Endothelial cell of umbilical vein (primary cell): ENCODE results near the gene GMPPB. TPM values are rescaled to one million over a fixed set of nuclear protein-coding genes. Genes with fewer than 3 reads are reported as not detected.

Experiments
- BruUV-seq: library from RNA; stranded (reverse); fragments of 400-500 nt; replicated peaks from 2 replicates; lab custom pipeline; 2021; lab: Mats Ljungman, UMichigan
- CTCF ChIA-PET: fragments of 300-600, 350-600 bp; sonication (Branson Sonifier 250); formaldehyde crosslinking; loops from one replicate; lab custom pipeline; 2021; ENCODE audit warnings: antibody characterized with exemption, inconsistent platforms; lab: Charles Lee
- POLR2A ChIA-PET: fragments of 300-600, 350-600 bp; sonication (Branson Sonifier 250); formaldehyde crosslinking; loops from one replicate; lab custom pipeline; 2021; ENCODE audit warnings: antibody characterized with exemption, inconsistent platforms; lab: Charles Lee
- DNase-seq: peaks from one replicate; pipeline ENCODE4 v3.0.0-alpha.2; 2011; ENCODE audit warnings: low read depth, low spot score
- FAIRE-seq: peaks from 2 replicates; lab custom pipeline; 2011; peaks lifted over from hg19 to GRCh38; lab: Jason Lieb, UNC
- H2AFZ ChIP-seq: 2 replicates; pipeline ENCODE4 v1.6.0; 2012; ENCODE audit warnings: low read depth, low read length, control low read depth, inconsistent platforms
- H3K27ac ChIP-seq: 2 replicates; pipeline ENCODE4 v1.5.1; 2011; ENCODE audit warnings: low read depth, mild to moderate bottlenecking, control low read depth, low read length, moderate library complexity; ENCODE audit not compliant: insufficient read depth
- H3K27me3 ChIP-seq, 2 experiments: 2 replicates each; pipeline versions ENCODE4 v1.6.0 to v1.6.1; 2011; ENCODE audit warnings: low read length in 2 of 2, mixed read lengths in 1 of 2; ENCODE audit not compliant: control insufficient read depth in 2 of 2, insufficient read depth in 2 of 2
- H3K36me3 ChIP-seq, 2 experiments: 2 replicates in 1 of 2; 3 replicates in 1 of 2; pipeline ENCODE4 v1.5.1; 2011; ENCODE audit warnings: low read length in 2 of 2, mild to moderate bottlenecking in 1 of 2, moderate library complexity in 1 of 2; ENCODE audit not compliant: control insufficient read depth in 2 of 2, insufficient read depth in 2 of 2; ENCODE audit errors: extremely low read depth in 1 of 2
- H3K4me1 ChIP-seq: 3 replicates; pipeline ENCODE4 v1.5.1; 2011; ENCODE audit warnings: mild to moderate bottlenecking, low read length; ENCODE audit not compliant: control insufficient read depth, insufficient read depth; ENCODE audit errors: extremely low read depth
- H3K4me2 ChIP-seq: 2 replicates; pipeline ENCODE4 v1.6.1; 2011; ENCODE audit warnings: low read length, control low read depth, mixed read lengths; ENCODE audit not compliant: insufficient read depth
- H3K4me3 ChIP-seq, 3 experiments: fragments of 200-600 bp in 1 of 3; sonication (generic), shearing (Covaris generic) in 1 of 3; replicated peaks in 1 of 3; 2 replicates each; pipeline ENCODE4 v1.5.1; 2011 to 2016; ENCODE audit warnings: control low read depth in 3 of 3, low read length in 3 of 3, mild to moderate bottlenecking in 2 of 3, inconsistent platforms in 1 of 3, low read depth in 1 of 3, moderate library complexity in 1 of 3; ENCODE audit not compliant: insufficient read depth in 1 of 3
- H3K79me2 ChIP-seq: 2 replicates; pipeline ENCODE4 v1.6.0; 2012; ENCODE audit warnings: low read length, inconsistent platforms; ENCODE audit not compliant: control insufficient read depth, insufficient read depth
- H3K9ac ChIP-seq: replicated peaks from 2 replicates; pipeline ENCODE3; 2011; ENCODE audit warnings: low read length, control low read depth; ENCODE audit not compliant: insufficient read depth; ENCODE audit errors: extremely low read depth
- H3K9me1 ChIP-seq: replicated peaks from 3 replicates; pipeline ENCODE4 v1.6.0; 2011; ENCODE audit warnings: mild to moderate bottlenecking, low read length; ENCODE audit not compliant: control insufficient read depth, insufficient read depth; ENCODE audit errors: extremely low read depth
- H3K9me3 ChIP-seq: replicated peaks from 2 replicates; pipeline ENCODE4 v1.5.1; 2012; ENCODE audit warnings: low read length, inconsistent platforms; ENCODE audit not compliant: control insufficient read depth, insufficient read depth
- H4K20me1 ChIP-seq: replicated peaks from 2 replicates; pipeline ENCODE3; 2011; ENCODE audit warnings: mild to moderate bottlenecking, low read length; ENCODE audit not compliant: control insufficient read depth, insufficient read depth; ENCODE audit errors: extremely low read depth
- CTCF ChIP-seq, 2 donors: IDR thresholded peaks; 1 replicate in 1 of 2; 2 replicates in 1 of 2; pipeline ENCODE4 v1.5.1; 2011; ENCODE audit warnings: low read length in 2 of 2, mild to moderate bottlenecking in 2 of 2, moderate library complexity in 2 of 2, control low read depth in 1 of 2, inconsistent platforms in 1 of 2, low read depth in 1 of 2; ENCODE audit not compliant: insufficient read depth in 1 of 2; ENCODE audit errors: extremely low read depth in 1 of 2
- FOS ChIP-seq: IDR thresholded peaks from 2 replicates; pipeline ENCODE4 v1.6.1; 2011; ENCODE audit warnings: mild to moderate bottlenecking, low read length, moderate library complexity, borderline replicate concordance; ENCODE audit not compliant: insufficient read depth
- GATA2 ChIP-seq: IDR thresholded peaks from 2 replicates; pipeline ENCODE4 v1.7.0; 2011; ENCODE audit warnings: low read depth, mild to moderate bottlenecking, moderate library complexity, mixed read lengths, low read length; ENCODE audit not compliant: insufficient read length, insufficient read depth
- JUN ChIP-seq: IDR thresholded peaks from 2 replicates; pipeline ENCODE4 v1.6.1; 2011; ENCODE audit warnings: borderline replicate concordance, low read depth; ENCODE audit not compliant: insufficient read length, insufficient read depth
- MAX ChIP-seq: IDR thresholded peaks from 2 replicates; pipeline ENCODE4 v1.6.1; 2011; ENCODE audit not compliant: insufficient read depth, insufficient read length
- MYC ChIP-seq: IDR thresholded peaks from one replicate; pipeline ENCODE4 v1.6.1; 2011; ENCODE audit warnings: mild to moderate bottlenecking, low read depth, low read length
- POLR2A ChIP-seq: IDR thresholded peaks from 2 replicates; pipeline ENCODE4 v1.6.1; 2012; ENCODE audit warnings: low read depth, mild to moderate bottlenecking, control low read depth, low read length
- POLR2AphosphoS5 ChIP-seq: IDR thresholded peaks from 2 replicates; pipeline ENCODE4 v1.6.1; 2012; ENCODE audit warnings: low read depth, mild to moderate bottlenecking, control low read depth, low read length, moderate library complexity; ENCODE audit not compliant: insufficient read depth
- dilution Hi-C: fragments of 300-500 bp; cut with MboI; formaldehyde crosslinking; loops from one replicate; pipeline ENCODE4 v1.15.0; 2019; ENCODE audit warnings: low sequenced_read_pairs; ENCODE audit not compliant: extremely low pct_ligation_motif_present
- intact Hi-C: fragments of 100-400 bp; cut with micrococcal nuclease; formaldehyde crosslinking; loops from one replicate; pipeline ENCODE4 v1.10.0; 2022
- polyA plus RNA-seq, 4 experiments: library from polyadenylated mRNA; depleted of rRNA in 3 of 4; stranded (reverse) in 3 of 4; unstranded in 1 of 4; fragments of >200 nt; gene quantifications; 2 replicates each; pipeline versions ENCODE4 v1.2.1 to v1.2.3, GENCODE V29; 2011 to 2012; ENCODE audit warnings: missing spikeins in 1 of 4
- total RNA-seq: library from RNA; stranded (reverse); gene quantifications from 2 replicates; pipeline ENCODE4 v1.2.3, GENCODE V29; 2021

The GMPPB gene
- total and polyA plus RNA-seq, 2 donors (not counting 3 experiments of a cell fraction or from before 2014, with no cell fraction given), result 52.5 to 62.0 TPM

DNA sequence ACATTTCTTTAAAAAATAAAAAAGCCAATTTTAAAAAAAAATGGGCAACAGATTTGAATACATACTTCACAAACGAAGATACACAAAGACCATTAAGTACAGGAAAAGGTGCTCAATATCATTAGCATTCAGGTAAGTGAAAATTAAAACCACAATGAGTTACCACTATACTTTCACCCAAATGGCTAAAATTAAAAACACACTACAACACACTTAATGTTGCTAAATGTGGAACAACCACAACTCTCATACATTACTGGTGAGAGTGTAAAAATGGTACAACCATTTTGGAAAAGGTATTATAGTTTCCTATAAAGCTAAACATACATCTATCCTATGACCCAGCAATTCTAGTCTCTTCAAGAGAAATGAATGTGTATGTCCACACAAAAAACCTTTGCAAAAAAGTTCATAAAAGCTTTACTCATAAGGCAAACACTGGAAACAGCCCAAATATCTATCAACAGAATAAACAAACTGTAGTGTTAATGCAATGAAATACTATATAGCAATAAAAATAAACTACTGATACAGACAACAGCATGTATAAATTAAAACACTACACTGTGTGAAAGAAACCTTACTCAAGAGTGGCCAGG lies 47.7 kb upstream of the GMPPB start:
- POLR2A ChIA-PET, result no interaction called here
- no peak for TF ChIP-seq POLR2AphosphoS5
- no peak for TF ChIP-seq POLR2A
- TF ChIP-seq MYC, result no peak
- TF ChIP-seq MAX, result no peak
- TF ChIP-seq GATA2, result no peak
- no peak for TF ChIP-seq FOS
- TF ChIP-seq CTCF (IDR thresholded peaks at IDR 0.05; ENCODE audit: extremely low read depth in 1 of 2, insufficient read depth in 1 of 2, low read depth in 1 of 2, low read length in 2 of 2), result no peak
- TF ChIP-seq JUN, result no peak
- Histone ChIP-seq H3K27me3 (no peaks in the 10 kb centered on the region), H3K9me3 (no peaks in the 10 kb centered on the region), H3K27ac (no peak overlapping the region), H3K4me1 (peaks cover 2% of the 10 kb centered on the region), H4K20me1 (peaks cover 9% of the 10 kb centered on the region), H3K4me3 (no peak overlapping the region), H3K9me1 (no peaks in the 10 kb centered on the region), H3K36me3 (no peaks in the 10 kb centered on the region), H2AFZ (no peak overlapping the region), H3K4me2 (no peak overlapping the region), H3K9ac (no peak overlapping the region), H3K79me2 (peaks cover 80% of the 10 kb centered on the region)
- BruUV-seq, result no TSS peak
- intact Hi-C loops (no loop called here), dilution Hi-C loops (no loop called here)
- CTCF ChIA-PET, result no interaction called here
- no peak for FAIRE-seq
- no peak for DNase-seq
